ENCODE data around the gene RCN2.

Gene RCN2

DNA sequence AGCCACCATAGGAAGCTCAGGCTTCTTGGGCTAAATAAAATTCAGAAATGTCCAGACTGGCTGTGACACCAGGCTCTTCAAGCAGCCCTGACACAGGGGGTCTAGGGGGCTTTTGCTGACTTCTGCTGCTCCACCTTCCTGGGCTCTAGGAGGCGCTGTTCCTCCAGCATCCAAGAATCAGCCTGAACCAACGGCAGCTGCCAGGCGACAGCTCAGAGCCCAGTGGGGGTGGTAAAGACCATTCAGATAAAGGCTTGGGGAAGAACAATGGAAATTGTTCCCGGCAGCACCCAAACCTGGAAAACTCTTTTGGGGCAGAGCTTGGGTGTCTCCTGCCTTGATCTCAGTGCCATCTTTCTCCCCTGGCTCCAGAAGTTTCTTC is 41.8 kb downstream of the RCN2 start:
- in situ Hi-C loops (cut with HindIII; ENCODE audit: low sequenced_read_pairs): no loop called here

DNA sequence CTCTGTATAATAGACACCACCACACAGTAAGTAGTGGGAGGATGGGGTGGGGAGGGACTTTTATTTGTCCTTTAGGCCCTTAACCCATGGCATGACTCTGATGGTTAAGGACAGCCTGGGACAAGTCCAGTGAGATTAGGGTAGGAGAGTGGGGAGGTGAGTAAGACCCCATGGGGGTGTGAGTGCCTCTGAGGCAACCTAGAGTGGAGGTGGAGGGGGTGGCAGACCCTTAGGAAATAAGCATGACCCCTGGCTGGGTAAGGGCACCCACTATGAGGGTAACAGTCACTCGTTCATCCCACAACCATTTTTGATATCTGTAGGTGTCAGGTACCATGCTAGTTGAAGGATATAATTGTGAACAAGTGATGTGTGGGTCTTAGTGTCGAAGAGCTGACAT is 42.4 kb downstream of the RCN2 start:
- in situ Hi-C loops (cut with HindIII; ENCODE audit: low sequenced_read_pairs): no loop called here

DNA sequence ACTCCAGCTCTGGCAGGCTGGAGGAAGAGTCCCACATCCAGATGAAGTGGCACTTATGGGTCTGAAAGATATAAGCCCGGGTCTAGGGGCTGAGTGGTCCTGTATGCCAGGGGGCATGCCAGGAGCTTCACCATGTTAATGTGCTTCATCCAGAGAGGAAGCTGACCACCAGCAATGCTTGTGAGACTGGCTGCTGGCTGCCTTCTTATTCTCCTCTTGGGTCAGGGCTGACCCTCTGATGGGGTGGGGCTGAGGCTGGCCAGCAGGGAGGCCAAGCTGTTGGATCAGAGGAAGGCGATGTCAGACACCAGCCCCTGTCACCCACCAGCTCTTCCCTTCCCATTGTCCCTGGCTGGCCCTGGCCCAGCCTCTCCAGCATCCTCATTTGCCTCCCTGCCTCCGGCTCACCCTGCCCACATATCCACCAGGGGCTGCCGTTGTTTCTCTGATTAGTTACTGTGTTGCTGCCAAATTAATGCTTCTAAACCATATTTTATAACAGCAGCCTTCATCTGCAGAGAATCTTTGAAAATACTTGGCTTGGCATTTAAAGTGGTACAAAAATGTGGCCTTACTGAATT is 43.0 kb downstream of the RCN2 start:
- in situ Hi-C loops (cut with HindIII; ENCODE audit: low sequenced_read_pairs): no loop called here

DNA sequence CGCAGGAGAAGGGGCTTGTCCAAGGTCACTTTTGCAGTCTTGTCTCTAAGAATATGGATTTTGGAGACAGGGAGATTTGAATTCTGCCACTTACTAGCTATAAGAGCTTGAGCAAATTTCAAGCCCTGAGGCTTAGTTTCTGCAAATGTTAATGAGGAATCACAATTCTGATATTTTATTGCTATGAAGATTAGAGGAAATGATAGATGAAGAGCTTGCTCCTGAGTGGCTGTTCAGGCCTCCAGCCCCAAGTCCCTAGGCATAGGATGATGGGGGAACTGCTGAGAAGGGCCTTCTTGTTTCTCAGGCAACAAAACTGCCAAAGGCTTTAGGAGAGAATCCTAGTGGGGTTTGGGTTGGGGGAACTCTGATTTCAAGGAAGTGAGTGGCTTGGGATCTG is 44.6 kb downstream of the RCN2 start:
- in situ Hi-C loops (cut with HindIII; ENCODE audit: low sequenced_read_pairs): no loop called here

DNA sequence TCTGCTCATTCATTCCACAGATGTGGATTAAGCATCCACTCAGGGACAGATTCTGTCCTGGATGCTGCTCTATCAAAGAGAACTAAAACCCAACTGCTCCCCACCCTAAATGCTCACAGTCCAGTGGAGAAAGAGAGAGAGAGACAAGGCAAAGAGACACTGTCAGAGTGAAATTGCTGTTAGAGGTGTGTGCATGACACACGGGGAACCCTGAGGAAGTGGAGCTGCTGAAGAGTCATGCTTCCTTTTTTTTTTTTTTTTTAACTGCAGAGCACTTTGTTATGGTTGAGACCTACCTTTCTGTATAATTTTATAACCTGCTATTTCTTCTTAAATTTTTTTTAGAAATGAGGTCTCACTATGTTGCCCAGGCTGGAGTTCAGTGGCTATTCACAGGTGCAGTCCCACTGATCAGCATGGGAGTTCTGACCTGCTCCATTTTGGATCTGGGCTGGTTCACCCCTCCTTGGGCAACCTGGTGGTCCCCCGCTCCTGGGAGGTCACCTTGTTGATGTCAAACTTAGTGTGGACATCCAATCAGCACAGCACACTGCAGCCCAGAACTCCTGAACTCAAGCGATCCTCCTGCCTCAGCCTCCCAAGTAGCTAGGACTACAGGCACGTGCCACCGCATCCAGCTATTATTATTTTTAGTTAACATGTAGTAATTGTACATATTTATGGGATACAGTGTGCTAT is 45.2 kb downstream of the RCN2 start:
- in situ Hi-C loops (cut with HindIII; ENCODE audit: low sequenced_read_pairs): no loop called here

DNA sequence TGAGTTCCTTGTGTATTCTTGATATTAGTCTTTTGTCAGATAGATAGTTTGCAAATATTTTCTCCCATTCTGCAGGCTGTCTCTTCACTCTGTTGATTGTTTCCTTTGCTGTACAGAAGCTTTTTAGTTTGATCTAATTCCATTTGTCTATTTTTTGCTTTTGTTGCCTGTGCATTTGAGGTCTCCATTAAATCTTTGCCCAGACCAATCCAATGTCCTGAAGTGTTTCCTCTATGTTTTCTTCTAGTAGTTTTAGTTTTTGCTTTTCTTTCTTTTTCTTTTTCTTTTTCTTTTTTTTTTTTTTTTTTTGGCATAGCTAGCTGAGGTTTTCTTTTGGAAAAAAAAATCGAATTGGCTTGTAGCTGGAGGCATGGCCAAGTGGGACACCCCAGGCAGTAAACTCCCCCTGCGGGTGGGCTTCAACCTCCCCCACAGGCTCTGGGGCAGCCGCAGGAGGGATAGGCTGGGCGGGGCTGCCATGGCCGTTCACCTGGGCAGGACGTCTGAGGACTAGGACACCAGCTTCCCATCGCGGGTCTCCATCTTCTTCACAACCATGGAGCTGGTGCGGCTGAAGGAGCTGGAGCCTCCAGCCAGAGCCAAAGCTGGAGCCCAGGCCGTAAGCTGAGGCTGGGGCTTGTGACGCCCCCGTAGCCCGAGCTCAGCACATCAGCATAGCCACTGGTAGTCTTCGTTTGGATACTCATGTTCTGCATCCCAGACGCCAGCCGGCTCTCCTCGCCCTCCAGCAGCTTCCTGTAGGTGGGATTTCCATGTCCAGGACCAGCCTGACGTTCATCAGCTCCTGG is 47.2 kb downstream of the RCN2 start:
- in situ Hi-C loops (cut with HindIII; ENCODE audit: low sequenced_read_pairs): no loop called here

DNA sequence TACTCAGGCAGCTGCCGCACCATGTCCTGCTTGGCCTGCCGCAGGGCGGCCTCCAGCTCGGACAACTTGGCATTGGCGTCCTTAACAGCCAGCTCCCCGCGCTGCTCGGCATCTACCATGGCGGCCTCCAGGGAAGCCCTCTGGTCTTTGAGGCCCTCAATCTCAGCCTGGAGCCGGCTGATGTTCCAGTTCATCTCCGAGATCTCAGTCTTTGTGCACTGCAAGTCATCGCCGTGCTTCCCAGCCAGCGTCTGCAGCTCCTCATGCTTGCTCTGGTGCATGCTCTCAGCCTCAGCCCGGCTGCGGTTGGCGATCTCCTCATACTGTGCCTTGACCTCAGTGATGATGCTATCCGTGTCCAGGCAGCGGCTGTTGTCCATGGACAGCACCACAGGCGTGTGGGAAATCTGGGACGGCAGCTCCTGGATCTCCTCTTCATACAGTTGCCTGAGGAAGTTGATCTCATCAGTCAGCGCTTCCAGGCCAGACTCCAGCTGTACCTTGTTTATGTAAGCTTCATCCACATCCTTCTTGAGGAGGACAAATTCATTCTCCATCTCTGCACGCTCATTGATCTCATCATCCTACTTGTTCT is 47.9 kb downstream of the RCN2 start:
- in situ Hi-C loops (cut with HindIII; ENCODE audit: low sequenced_read_pairs): no loop called here

DNA sequence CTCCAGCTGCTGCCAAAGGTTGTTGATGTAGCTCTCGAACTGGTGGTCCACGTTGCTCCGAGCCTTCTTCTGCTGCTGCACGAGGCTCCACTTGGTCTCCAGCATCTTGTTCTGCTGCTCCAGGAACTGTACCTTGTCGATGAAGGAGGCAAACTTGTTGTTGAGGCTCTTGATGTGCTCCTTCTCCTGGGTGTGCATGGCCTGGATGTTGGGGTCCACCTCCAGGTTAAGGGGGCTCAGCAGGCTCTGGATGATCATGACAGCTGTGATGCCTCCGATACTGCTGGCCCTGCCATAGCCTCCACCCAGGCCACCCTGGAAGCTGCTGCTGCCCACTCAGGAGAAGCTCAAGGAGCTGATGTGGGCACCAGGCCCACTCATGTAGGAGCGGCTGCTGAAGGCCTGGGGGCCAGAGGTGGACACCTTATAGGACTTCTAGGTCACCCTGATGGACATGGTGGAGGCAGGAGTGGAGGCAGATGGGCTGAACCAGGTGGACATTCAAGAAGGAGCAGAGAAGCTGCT is 48.5 kb downstream of the RCN2 start:
- in situ Hi-C loops (cut with HindIII; ENCODE audit: low sequenced_read_pairs): no loop called here

DNA sequence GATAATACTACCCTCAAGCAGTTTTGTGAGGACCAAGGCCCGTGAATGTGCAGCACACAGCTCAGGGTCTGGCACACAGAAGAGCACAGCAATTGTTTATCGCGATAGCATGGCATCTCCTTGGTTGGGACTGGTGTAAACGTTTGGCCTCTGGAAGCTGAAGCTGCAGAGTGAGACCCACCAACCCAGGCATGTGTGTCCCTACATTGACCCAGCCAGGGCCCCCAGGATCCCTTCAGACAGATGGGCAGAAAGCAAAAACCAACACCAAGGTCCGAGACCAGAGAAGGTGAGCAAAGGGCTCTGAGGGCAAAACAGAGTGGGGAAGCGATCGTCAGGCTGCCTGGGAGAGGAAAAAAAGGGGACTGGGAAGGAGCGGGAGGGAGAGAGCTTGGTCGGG is 50.8 kb downstream of the RCN2 start:
- in situ Hi-C loops (cut with HindIII; ENCODE audit: low sequenced_read_pairs): no loop called here

DNA sequence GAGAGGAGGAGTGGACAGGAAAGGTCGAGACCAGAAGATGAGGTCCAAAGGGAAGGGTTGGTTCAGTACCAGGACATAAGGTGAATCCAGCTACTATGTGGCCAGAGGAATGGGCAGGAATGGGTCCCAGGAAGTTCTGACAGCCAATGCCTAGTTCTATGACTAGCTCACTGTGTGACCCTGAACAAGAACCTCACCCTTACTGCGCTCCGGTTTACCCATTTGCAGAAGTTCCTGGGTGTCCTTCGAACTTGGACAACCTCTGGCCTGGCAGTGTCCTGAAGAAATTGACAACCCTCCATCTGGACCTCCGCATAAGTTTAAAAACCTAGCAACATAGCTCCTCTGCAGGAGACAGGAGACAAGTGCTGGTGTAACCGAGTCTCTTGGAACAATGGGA is 51.2 kb downstream of the RCN2 start:
- in situ Hi-C loops (cut with HindIII; ENCODE audit: low sequenced_read_pairs): no loop called here

DNA sequence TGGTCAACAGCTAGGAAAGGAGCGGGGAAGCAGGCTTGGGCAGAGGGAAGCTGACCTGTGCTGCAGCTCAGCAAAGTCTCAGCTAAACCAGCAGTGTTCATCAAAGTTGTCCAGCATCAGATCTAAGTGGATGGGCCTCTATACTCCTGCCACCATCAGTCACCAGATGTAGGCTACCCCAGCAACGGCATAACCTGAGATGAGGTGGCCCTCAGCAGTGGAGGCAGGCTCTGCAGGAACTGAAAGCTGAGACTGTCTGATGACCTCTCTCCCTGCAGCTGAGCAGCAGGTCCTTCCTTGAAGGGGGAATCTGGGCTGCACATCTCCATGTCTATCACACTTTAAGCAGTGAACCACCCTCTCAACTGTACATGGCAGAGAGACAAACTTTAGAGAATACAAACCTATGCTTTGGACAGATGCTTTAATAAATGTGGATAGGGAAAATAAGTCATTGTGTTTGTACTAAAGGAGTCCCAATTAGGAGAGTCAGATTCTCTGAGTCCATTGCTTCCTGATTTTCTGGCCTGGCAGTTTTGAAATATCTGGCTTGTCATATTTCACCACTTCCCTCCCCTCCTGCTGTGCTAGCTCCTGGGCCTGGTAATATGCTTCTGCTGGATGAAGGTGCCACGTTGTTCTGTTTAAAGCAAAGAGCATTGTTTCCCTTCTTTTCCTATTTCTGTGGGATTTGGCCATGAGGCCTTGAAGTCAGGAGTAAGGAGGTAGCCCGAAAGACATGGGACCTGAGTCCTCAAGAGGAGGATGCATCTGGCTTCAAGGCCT is 52.2 kb downstream of the RCN2 start:
- in situ Hi-C loops (cut with HindIII; ENCODE audit: low sequenced_read_pairs): no loop called here

DNA sequence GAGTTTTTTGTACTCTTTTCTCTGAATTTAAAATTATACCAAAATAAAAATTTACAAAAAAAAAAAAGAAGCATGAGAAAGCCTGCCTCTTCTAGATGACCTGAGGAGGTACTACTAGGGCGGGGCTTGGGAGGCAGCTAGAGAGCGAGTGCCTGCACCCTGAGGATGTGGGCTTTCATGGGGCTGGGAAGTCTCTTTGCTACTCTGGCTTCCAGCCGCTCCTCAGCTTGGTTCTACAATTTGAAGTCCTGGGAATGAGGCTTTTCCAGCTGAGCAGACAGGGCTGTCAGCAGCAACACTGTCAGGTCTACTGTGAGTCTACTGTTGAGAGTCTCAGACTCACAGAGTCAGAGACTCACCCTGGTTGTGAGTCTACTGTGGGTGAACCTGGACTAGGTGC is 55.2 kb downstream of the RCN2 start:
- in situ Hi-C loops (cut with HindIII; ENCODE audit: low sequenced_read_pairs): no loop called here

DNA sequence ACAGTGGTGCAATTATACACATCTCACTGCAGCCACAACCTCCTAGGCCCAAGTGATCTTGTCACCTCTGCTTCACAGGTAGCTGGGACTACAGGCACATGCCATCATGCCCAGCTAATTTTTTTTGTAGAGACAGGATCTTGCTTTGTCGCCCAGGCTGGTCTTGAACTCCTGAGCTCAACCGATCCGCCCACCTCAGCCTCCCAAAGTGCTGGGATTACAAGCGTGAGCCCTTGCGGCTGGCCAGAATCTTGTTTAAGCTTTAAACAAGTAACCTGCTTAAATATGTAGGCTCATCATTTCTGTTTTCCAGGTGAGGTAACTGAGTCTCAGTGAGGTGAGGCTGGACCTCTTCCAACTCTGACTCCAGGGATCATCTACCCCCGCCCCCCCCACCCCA is 55.7 kb downstream of the RCN2 start:
- in situ Hi-C loops (cut with HindIII; ENCODE audit: low sequenced_read_pairs): no loop called here

DNA sequence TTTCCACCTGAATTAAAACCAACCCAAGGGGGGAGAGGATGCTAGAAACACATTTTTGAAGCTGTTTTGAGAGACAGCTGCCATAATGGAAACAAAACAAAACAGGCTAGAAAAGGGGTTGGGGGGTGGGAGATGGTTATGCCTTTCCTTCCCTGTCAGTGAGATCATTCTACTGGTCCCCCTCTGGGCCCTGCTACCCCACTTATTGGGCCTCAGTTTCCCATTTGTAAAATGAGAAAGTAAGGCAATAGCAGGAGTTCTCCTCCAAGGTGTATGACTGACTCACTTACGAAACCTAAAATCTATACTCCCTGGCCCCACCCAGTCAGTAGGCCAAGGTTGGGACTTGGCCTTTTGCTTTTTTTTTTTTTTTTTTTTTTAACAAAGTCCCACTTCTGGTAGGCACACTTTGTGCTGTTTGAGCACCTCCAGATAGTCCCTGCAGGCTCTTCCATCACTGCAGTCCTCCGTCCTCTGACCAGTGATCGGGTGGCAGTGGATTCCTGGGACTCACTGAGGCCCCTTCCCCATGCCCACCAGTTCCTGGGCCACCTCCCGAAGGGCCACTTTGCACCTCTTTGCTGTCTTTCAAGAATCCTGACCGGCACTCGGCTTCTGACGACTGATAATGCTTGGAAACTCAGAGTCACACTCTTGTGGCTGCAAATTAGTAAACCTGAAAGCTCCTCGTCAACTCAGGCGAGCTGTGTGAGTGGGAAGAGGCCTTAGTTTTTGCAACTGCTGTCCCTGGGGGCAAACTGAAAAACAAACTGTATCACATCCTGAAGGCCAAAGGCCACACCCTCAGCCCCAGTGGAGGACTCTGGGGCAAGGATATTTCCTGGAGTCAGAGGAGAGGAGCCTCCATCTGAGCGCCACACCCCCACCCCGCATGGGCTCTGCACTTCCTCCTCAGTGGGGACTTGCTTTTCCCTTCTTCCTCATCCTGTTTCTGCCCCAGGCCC is 56.6 kb downstream of the RCN2 start:
- in situ Hi-C loops (cut with HindIII; ENCODE audit: low sequenced_read_pairs): no loop called here

DNA sequence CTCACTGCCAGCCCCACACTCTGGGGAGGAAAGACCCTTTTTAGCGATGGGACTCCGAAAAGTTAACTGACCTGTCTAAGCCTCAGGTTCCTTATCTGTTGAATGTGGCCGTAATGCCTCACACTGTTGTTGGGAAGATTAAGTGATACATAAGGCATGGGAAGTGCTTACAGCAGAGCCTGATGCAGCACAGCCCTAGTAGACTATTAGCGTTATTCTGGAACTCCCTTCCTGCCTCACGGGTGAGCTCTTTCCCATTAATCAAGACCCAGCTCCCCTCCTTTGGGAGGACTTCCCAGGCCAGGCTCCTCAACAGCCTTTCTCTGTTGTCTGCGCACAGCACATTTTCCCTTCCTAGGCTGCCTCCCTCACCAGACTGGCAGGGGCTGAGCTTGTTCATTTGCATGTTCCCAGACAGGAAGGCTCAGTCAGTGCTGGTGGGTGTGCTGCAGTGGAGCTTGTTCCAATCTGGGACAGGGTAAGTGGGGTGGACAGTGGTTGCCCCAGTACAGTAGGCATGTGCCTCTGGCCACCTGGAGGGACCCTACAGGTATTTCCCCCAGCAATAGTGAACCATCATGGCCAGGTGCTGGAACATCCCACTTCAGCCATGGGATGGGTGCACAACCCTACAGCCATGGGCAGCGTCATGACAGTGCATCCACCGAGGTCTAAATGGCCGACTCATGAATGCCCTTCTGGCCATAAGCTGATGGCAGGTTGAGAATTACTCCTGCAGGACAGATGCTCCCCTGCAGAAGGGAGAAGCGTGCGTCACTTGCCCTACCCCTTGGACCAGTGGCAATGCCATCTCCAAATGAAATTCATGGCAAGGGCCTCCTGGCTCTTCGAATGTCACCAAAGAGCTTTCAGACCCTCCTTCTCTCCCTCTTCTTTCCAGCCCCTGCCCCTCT is 57.6 kb downstream of the RCN2 start:
- in situ Hi-C loops (cut with HindIII; ENCODE audit: low sequenced_read_pairs): no loop called here

DNA sequence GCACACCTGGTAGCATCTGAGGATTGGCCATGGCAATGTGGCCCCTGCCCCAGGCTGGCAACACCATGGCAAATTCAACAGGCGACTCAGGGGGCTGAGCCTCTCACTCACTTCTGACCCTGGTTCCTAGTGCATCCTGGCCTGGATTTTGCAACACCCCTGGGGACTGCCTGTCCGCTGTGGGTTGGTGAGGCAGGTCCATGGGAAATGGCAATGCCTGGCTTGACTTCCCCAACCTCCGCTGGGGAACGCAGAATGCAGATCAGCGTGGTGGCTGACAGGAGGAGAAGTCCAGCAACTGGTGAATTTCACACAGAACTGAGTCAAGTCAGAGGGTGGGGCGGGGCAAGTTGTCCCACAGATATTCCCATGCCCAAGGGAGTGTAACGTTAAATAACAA is 59.5 kb downstream of the RCN2 start:
- in situ Hi-C loops (cut with HindIII; ENCODE audit: low sequenced_read_pairs): no loop called here

DNA sequence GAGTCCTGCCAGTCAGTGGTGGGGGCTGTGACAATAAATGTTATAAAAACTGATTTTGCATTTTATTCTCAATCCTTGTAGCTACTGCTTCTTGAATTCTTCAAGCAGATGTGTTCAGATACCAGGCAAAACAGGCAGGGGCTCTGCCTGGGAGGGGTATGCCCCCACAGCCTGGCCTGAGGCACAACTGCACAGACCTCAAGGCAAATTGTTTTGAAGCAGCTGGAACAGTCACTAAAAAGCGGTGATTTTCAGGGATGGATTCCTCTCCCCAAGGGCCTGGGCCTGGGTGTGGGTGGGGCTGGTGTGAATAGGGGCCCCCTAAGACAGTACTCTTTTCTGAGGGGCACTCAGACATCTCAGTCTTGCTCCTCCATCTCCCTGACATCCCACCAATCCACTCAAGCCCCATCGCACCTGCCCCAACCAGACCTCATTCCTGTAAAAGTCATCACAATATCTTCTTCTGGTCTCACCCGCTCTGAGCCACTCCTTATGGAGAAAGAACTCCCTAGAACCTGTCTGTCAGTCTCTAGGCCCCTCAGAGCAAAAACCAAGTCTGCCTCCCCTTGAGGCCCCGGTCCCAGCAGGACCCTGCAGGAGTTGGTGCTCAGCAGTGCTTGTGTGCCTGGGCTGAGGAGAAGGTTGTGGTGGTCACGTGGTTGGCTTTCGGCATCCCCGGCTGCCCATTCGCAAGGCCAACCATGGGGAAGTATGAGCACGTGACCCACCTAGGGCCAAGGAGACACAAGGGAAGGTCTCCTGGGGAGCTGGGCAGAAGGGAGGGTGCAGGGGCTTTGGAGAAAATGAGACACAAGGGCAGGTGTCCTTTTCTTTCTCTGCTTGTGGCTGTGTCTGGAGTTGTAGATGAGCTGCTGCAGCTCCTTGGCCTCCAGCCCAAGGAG is 60.4 kb downstream of the RCN2 start:
- in situ Hi-C loops (cut with HindIII; ENCODE audit: low sequenced_read_pairs): no loop called here

All from DLD1 (cell line).